T-helper 17 cell (primary cell): ENCODE results near the gene BCCIP. TPM values are rescaled to one million over a fixed set of nuclear protein-coding genes. Genes with fewer than 3 reads are reported as not detected.

Experiments used
- ATAC-seq: fragments of 150-1000 bp; cut with Tn5 transposase; 2 replicates; pipeline ENCODE4 v1.10.0; 2021; ENCODE audit warnings: mild to moderate bottlenecking, moderate library complexity
- DNase-seq, 3 donors: peaks; one replicate each; pipeline versions ENCODE4 v3.0.0 to v3.0.0-alpha.2; 2020 to 2021
- H3K9me3 ChIP-seq: one replicate; pipeline ENCODE4 v1.7.0; 2013; ENCODE audit warnings: low read length, mild to moderate bottlenecking; ENCODE audit not compliant: control insufficient read depth, poor library complexity, severe bottlenecking
- H3K27ac Mint-ChIP-seq: one replicate; pipeline ENCODE4 v1.8.0; 2022; ENCODE audit warnings: mild to moderate bottlenecking, moderate library complexity, mixed read lengths
- H3K27me3 Mint-ChIP-seq: one replicate; pipeline ENCODE4 v1.8.0; 2022; ENCODE audit warnings: mixed read lengths
- H3K36me3 Mint-ChIP-seq: one replicate; pipeline ENCODE4 v1.8.0; 2022; ENCODE audit warnings: low read depth, mixed read lengths
- H3K4me1 Mint-ChIP-seq: one replicate; pipeline ENCODE4 v1.8.0; 2022; ENCODE audit warnings: mild to moderate bottlenecking, mixed read lengths
- H3K4me3 Mint-ChIP-seq: one replicate; pipeline ENCODE4 v1.8.0; 2022; ENCODE audit warnings: mild to moderate bottlenecking, moderate library complexity, mixed read lengths
- total RNA-seq, 4 donors: library from RNA in 2 of 4; stranded (reverse) in 2 of 4; gene quantifications; one replicate each; pipeline ENCODE4 v1.2.3 and lab custom pipeline; 2022 to 2026

Gene BCCIP
- total RNA-seq, 2 donors from 2014 or later, result 43.2 to 44.9 TPM

GRCh38 chr10:125811251-125811650, 12.1 kb upstream of the BCCIP start:
- Mint-ChIP-seq H3K27me3 (no peaks in the 10 kb centered on the region), H3K36me3 (peaks cover 6% of the 10 kb centered on the region), H3K4me1 (peaks cover 2% of the 10 kb centered on the region), H3K27ac (no peak overlapping the region), H3K4me3 (no peak overlapping the region)
- no peak for ATAC-seq
- no peaks in the 10 kb centered on the region for H3K9me3 ChIP-seq
- DNase-seq, result no peak

- Mint-ChIP-seq H3K27me3 (no peaks in the 10 kb centered on the region), H3K36me3 (peaks cover 5% of the 10 kb centered on the region), H3K4me1 (peaks cover 4% of the 10 kb centered on the region), H3K27ac (no peak overlapping the region), H3K4me3 (no peak overlapping the region)
- DNase-seq (no peak), ATAC-seq (no peak)
- no peaks in the 10 kb centered on the region for H3K9me3 ChIP-seq
Measured at GRCh38 chr10:125812128-125812750, 11.1 kb upstream of the BCCIP start.

DNA sequence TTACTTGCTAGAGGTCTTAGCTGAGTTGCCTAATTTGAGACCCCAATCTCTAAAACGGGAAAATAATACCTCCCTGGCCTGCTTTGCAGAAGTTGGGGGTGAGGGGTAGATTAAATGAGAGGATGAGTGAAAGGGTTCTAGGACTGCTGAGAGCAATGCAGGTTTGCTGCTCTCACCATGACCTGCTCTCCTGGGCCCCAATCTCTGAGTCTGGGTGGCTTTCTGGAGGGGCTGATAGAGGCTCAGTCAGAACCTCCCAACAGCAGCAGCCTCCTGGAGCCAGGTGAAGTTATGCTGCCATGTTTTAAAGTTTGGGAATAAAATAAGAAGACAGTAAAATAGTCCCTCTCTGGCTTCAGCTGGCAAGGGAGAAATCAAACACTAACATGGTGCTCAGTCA, 7.6 kb upstream of the BCCIP start:
- no peak overlapping the region for H3K27ac Mint-ChIP-seq
- peaks cover 2% of the 10 kb centered on the region for H3K36me3 Mint-ChIP-seq
- no peak for DNase-seq
- no peak for ATAC-seq
- H3K27me3 Mint-ChIP-seq, result no peaks in the 10 kb centered on the region
- no peaks in the 10 kb centered on the region for H3K9me3 ChIP-seq
- peaks cover 7% of the 10 kb centered on the region for H3K4me1 Mint-ChIP-seq
- H3K4me3 Mint-ChIP-seq, result no peak overlapping the region

- H3K27me3 Mint-ChIP-seq, result no peaks in the 10 kb centered on the region
- DNase-seq (no peak), ATAC-seq (no peak)
- no peak overlapping the region for H3K27ac Mint-ChIP-seq
- no peak overlapping the region for H3K4me3 Mint-ChIP-seq
- no peaks in the 10 kb centered on the region for H3K36me3 Mint-ChIP-seq
- no peaks in the 10 kb centered on the region for H3K9me3 ChIP-seq
- peaks cover 10% of the 10 kb centered on the region for H3K4me1 Mint-ChIP-seq
Measured at GRCh38 chr10:125816548-125816947, 6.8 kb upstream of the BCCIP start.

DNA sequence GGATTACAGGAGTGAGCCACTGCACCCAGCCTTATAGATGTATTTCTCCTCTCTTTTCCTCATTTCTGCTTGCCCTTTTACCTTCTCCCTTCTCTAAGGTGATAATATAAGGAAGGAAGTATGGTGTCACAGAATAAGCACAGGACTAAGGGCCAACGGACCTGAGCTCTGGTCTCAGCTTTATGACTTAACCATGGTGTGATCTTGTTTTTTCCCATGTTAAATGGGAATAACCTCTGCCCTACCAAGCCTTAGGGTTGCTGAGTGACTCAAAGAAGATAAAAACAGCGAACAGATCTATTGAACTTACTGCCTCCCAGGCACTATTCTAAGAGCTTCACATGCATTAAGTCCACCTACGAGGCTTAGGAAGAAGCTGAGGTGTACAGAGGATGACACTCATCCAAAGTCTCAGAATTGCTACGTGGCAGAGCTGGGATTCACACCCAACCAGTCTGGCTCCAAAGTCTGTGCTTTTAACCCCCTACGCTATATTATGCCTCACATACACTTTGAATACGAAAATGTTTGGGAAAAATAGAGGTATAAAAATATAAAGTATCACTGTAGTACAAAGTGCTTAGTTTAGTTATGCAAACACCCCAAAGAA, 5.9 kb upstream of the BCCIP start:
- no peak overlapping the region for H3K27ac Mint-ChIP-seq
- H3K27me3 Mint-ChIP-seq, result no peaks in the 10 kb centered on the region
- H3K9me3 ChIP-seq, result no peaks in the 10 kb centered on the region
- ATAC-seq, result no peak
- H3K4me3 Mint-ChIP-seq, result no peak overlapping the region
- no peaks in the 10 kb centered on the region for H3K36me3 Mint-ChIP-seq
- peaks cover 17% of the 10 kb centered on the region for H3K4me1 Mint-ChIP-seq
- no peak for DNase-seq

DNA sequence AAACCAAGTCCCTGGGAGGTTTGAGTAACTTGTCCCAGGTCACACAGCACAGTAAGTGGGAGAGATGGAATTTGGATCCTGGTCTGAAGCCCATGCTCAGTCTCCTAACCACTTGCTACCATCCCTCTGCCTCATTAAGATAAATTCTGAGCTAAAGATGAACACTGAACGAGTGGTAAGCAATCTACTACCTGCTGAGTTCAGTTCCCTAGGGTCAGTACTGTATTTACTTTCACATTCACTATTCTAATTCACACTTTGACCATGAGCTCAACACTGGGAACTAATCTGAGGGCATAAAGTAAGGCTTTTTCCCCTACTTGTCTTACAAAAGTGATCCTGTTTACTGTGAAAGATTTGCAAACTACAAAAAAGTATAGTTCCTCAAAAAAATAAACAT, 2.6 kb upstream of the BCCIP start:
- no peak for ATAC-seq

GRCh38 chr10:125823663-125824251, 411 bp downstream of the BCCIP start:
- no peaks in the 10 kb centered on the region for H3K9me3 ChIP-seq
- ATAC-seq, result peak; percentile 4
- peaks cover 6% of the 10 kb centered on the region for H3K36me3 Mint-ChIP-seq
- H3K27me3 Mint-ChIP-seq, result no peaks in the 10 kb centered on the region
- peaks cover 21% of the 10 kb centered on the region for H3K4me1 Mint-ChIP-seq
- H3K4me3 Mint-ChIP-seq, result no peak overlapping the region
- no peak overlapping the region for H3K27ac Mint-ChIP-seq
- no peak for DNase-seq

More for the DNA sequence above, 2.6 kb upstream of the BCCIP start:
- no peak overlapping the region for H3K27ac Mint-ChIP-seq
- no peaks in the 10 kb centered on the region for H3K36me3 Mint-ChIP-seq
- DNase-seq, result no peak
- no peak overlapping the region for H3K4me3 Mint-ChIP-seq
- no peaks in the 10 kb centered on the region for H3K9me3 ChIP-seq
- no peaks in the 10 kb centered on the region for H3K27me3 Mint-ChIP-seq
- H3K4me1 Mint-ChIP-seq, result peaks cover 17% of the 10 kb centered on the region

DNA sequence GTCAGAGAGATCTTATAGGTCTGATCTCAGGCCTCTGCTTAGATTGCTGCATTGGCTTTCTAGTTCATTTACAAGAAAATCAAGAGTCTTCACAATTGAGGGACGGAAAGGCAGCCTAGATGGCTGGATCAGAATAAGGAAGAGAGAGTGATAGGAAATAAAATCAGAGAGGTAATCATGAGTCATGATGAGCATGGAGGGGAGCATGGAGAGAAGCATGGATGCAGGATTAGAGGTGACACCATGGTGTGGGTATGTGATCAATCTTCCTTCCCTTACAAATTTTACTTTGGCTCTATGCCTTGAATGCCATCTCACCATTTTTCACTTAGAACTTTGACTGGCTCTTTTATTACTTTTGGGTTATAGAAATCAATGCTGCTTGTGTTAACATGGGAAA, 1.4 kb downstream of the BCCIP start:
- Mint-ChIP-seq H3K4me1 (peaks cover 21% of the 10 kb centered on the region), H3K4me3 (no peak overlapping the region), H3K27ac (no peak overlapping the region), H3K27me3 (no peaks in the 10 kb centered on the region), H3K36me3 (peaks cover 6% of the 10 kb centered on the region)
- no peaks in the 10 kb centered on the region for H3K9me3 ChIP-seq
- ATAC-seq, result no peak
- no peak for DNase-seq

- H3K9me3 ChIP-seq, result no peaks in the 10 kb centered on the region
- H3K27ac Mint-ChIP-seq, result peak overlapping the region; percentile 83
- H3K4me1 Mint-ChIP-seq, result peaks cover 9% of the 10 kb centered on the region
- ATAC-seq, result no peak
- no peak overlapping the region for H3K4me3 Mint-ChIP-seq
- peaks cover 6% of the 10 kb centered on the region for H3K36me3 Mint-ChIP-seq
- H3K27me3 Mint-ChIP-seq, result no peaks in the 10 kb centered on the region
- DNase-seq, result no peak
Measured at GRCh38 chr10:125827133-125827532, 3.8 kb downstream of the BCCIP start.

- Mint-ChIP-seq H3K4me1 (peaks cover 8% of the 10 kb centered on the region), H3K27ac (peak overlapping the region; percentile 83), H3K36me3 (peaks cover 6% of the 10 kb centered on the region), H3K27me3 (no peaks in the 10 kb centered on the region), H3K4me3 (no peak overlapping the region)
- H3K9me3 ChIP-seq, result no peaks in the 10 kb centered on the region
- DNase-seq (no peak), ATAC-seq (no peak)
Measured at GRCh38 chr10:125828311-125828710, 5.0 kb downstream of the BCCIP start.

- DNase-seq, result no peak
- Mint-ChIP-seq H3K27me3 (no peaks in the 10 kb centered on the region), H3K27ac (peak overlapping the region; percentile 32), H3K4me1 (peaks cover 4% of the 10 kb centered on the region), H3K4me3 (no peak overlapping the region), H3K36me3 (peaks cover 10% of the 10 kb centered on the region)
- no peak for ATAC-seq
- peaks cover 3% of the 10 kb centered on the region for H3K9me3 ChIP-seq
Measured at GRCh38 chr10:125836746-125837145, 13.4 kb downstream of the BCCIP start.

GRCh38 chr10:125838802-125839575, 15.6 kb downstream of the BCCIP start:
- H3K36me3 Mint-ChIP-seq, result peaks cover 10% of the 10 kb centered on the region
- DNase-seq (no peak), ATAC-seq (no peak)
- no peak overlapping the region for H3K27ac Mint-ChIP-seq
- no peak overlapping the region for H3K4me3 Mint-ChIP-seq
- H3K27me3 Mint-ChIP-seq, result no peaks in the 10 kb centered on the region
- peaks cover 4% of the 10 kb centered on the region for H3K4me1 Mint-ChIP-seq
- H3K9me3 ChIP-seq, result peaks cover 3% of the 10 kb centered on the region

GRCh38 chr10:125840406-125840805, 17.1 kb downstream of the BCCIP start:
- H3K9me3 ChIP-seq, result peaks cover 3% of the 10 kb centered on the region
- peaks cover 10% of the 10 kb centered on the region for H3K36me3 Mint-ChIP-seq
- H3K4me3 Mint-ChIP-seq, result no peak overlapping the region
- ATAC-seq (no peak), DNase-seq (no peak)
- peaks cover 4% of the 10 kb centered on the region for H3K4me1 Mint-ChIP-seq
- peak overlapping the region; percentile 21 for H3K27ac Mint-ChIP-seq
- no peaks in the 10 kb centered on the region for H3K27me3 Mint-ChIP-seq
